Kidney (tissue), 14 donors: Measurements from ENCODE around the gene PHF11. TPM values are rescaled to one million over a fixed set of nuclear protein-coding genes. Genes with fewer than 3 reads are reported as not detected.

Experiments
- DNase-seq, 5 donors: peaks; one replicate each; pipeline ENCODE4 v3.0.0-alpha.2; 2013 to 2020
- FAIRE-seq: peaks from 2 replicates; lab custom pipeline; 2012; peaks lifted over from hg19 to GRCh38; lab: Jason Lieb, UNC
- H3K27ac ChIP-seq, 2 donors: one replicate each; pipeline ENCODE4 v1.7.0; 2013; ENCODE audit warnings: low read depth in 2 of 2, low read length in 2 of 2, inconsistent platforms in 1 of 2
- H3K27me3 ChIP-seq: one replicate; pipeline ENCODE4 v1.7.1; 2013; ENCODE audit warnings: low read length, inconsistent platforms; ENCODE audit not compliant: control insufficient read depth, insufficient read depth
- H3K36me3 ChIP-seq, 3 donors: one replicate each; pipeline versions ENCODE4 v1.7.0 to v1.7.1; 2013; ENCODE audit warnings: low read length in 3 of 3, control low read depth in 1 of 3, inconsistent platforms in 1 of 3; ENCODE audit not compliant: insufficient read depth in 3 of 3, control insufficient read depth in 2 of 3
- H3K4me1 ChIP-seq, 3 donors: one replicate each; pipeline versions ENCODE4 v1.7.0 to v1.7.1; 2013; ENCODE audit warnings: low read length in 3 of 3, inconsistent platforms in 1 of 3, low read depth in 1 of 3; ENCODE audit not compliant: control insufficient read depth in 2 of 3, insufficient read depth in 2 of 3
- H3K4me3 ChIP-seq, 3 donors: one replicate each; pipeline versions ENCODE4 v1.7.0 to v1.8.1; 2013; ENCODE audit warnings: low read length in 3 of 3, control low read depth in 1 of 3, inconsistent platforms in 1 of 3
- H3K9ac ChIP-seq, 3 donors: one replicate each; pipeline versions ENCODE4 v1.7.0 to v1.7.1; 2013; ENCODE audit warnings: low read length in 3 of 3, control low read depth in 1 of 3, inconsistent platforms in 1 of 3
- H3K9me3 ChIP-seq, 3 donors: one replicate each; pipeline versions ENCODE4 v1.7.0 to v1.7.1; 2013; ENCODE audit warnings: low read length in 3 of 3, control low read depth in 1 of 3, inconsistent platforms in 1 of 3; ENCODE audit not compliant: control insufficient read depth in 2 of 3, insufficient read depth in 1 of 3
- intact Hi-C: fragments of 100-400 bp; cut with DNase I; formaldehyde crosslinking; loops from one replicate; pipeline ENCODE4 v1.11.1; 2022
- polyA plus RNA-seq: library from polyadenylated mRNA; stranded (reverse); fragments of 350-450 nt; fragmentation: Illumina TruSeq; extraction: RNeasy Lipid Tissue Mini Kit (QIAGEN cat#74804); gene quantifications from one replicate; pipeline ENCODE4 v1.2.3, GENCODE V29; 2014; ENCODE audit warnings: low read depth, low replicate concordance; ENCODE audit not compliant: insufficient read depth
- total RNA-seq: library from RNA; stranded (reverse); fragmentation: NEBNext Ultra II Directional; extraction: Animal tissue kit (Norgen Biotek cat#: 25700); gene quantifications from one replicate; pipeline ENCODE4 v1.2.1, GENCODE V29; 2021
- TF ChIP-seq, protein P1 (sequence below): IDR thresholded peaks from 3 replicates; pipeline ENCODE4 v1.5.1; 2012; ENCODE audit warnings: mild to moderate bottlenecking, moderate library complexity, borderline replicate concordance; ENCODE audit not compliant: insufficient read depth; ENCODE audit errors: extremely low read depth
- donor health status: control.
- donor health status: control.
- donor health status: control.
- donor health status: control.
- donor health status: control.
- donor health status: DM: yes; HTN: yes; CAD: no.
- donor health status: Normal renal cell carcinoma (clear cell type).

The PHF11 gene
- total and polyA plus RNA-seq, 2 donors from 2014 or later, result 50.3 to 57.0 TPM

DNA sequence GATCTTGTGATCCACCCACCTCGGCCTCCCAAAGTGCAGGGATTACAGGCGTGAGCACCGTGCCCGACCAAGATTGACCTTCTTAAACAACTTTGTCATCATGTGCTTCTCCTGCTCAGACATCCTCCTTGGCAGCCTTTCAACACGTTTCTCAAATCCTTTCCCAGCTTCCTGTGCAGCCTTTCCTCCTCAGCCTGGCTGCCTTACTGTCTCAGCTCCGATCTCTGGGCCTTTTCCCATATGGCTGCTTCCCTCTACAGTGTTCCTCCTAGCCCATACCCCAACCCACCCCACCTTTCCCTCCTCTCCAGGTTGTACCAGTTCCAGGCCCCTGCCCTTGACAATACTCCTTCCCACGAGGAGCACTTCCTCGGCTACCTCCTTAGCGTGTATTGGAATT is 7.2 kb downstream of the PHF11 start:
- no peaks in the 10 kb centered on the region for H3K27me3 ChIP-seq
- H3K9me3 ChIP-seq, result no peaks in the 10 kb centered on the region
- DNase-seq (no peak), FAIRE-seq (no peak)
- H3K36me3 ChIP-seq, result peaks cover 0 to 2% (median 0%) of the 10 kb centered on the region in 3 donors
- TF ChIP-seq, protein P1, sequence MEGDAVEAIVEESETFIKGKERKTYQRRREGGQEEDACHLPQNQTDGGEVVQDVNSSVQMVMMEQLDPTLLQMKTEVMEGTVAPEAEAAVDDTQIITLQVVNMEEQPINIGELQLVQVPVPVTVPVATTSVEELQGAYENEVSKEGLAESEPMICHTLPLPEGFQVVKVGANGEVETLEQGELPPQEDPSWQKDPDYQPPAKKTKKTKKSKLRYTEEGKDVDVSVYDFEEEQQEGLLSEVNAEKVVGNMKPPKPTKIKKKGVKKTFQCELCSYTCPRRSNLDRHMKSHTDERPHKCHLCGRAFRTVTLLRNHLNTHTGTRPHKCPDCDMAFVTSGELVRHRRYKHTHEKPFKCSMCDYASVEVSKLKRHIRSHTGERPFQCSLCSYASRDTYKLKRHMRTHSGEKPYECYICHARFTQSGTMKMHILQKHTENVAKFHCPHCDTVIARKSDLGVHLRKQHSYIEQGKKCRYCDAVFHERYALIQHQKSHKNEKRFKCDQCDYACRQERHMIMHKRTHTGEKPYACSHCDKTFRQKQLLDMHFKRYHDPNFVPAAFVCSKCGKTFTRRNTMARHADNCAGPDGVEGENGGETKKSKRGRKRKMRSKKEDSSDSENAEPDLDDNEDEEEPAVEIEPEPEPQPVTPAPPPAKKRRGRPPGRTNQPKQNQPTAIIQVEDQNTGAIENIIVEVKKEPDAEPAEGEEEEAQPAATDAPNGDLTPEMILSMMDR, result no peak
- no peak overlapping the region for H3K27ac ChIP-seq
- H3K4me1 ChIP-seq, result no peaks in the 10 kb centered on the region
- intact Hi-C loops, result no loop called here
- H3K4me3 ChIP-seq, result no peak overlapping the region
- no peak overlapping the region for H3K9ac ChIP-seq

DNA sequence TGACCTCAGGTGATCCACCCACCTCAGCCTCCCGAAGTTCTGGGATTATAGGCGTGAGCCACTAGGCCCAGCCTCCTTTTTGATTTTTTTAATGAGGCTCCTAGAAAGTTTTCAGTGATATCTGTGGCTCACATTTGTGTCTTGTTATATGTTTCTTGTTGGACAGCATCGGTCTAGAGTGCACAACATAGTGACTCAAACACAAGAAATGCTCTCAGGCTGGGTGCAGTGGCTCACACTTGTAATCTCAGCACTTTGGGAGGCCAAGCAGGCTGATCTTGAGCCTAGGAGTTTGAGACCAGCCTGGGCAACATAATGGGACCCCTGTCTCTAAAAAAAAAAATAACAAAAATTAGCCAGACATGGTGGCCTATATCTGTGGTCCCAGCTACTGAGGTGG is 8.2 kb downstream of the PHF11 start:
- TF ChIP-seq, protein P1, result no peak
- no peak overlapping the region for H3K4me3 ChIP-seq
- H3K27ac ChIP-seq, result no peak overlapping the region
- no peaks in the 10 kb centered on the region for H3K27me3 ChIP-seq
- DNase-seq, result no peak
- peaks cover 0 to 2% (median 0%) of the 10 kb centered on the region in 3 donors for H3K36me3 ChIP-seq
- no peaks in the 10 kb centered on the region for H3K9me3 ChIP-seq
- no peak for FAIRE-seq
- no peak overlapping the region for H3K9ac ChIP-seq
- intact Hi-C loops, result no loop called here
- H3K4me1 ChIP-seq, result no peaks in the 10 kb centered on the region

DNA sequence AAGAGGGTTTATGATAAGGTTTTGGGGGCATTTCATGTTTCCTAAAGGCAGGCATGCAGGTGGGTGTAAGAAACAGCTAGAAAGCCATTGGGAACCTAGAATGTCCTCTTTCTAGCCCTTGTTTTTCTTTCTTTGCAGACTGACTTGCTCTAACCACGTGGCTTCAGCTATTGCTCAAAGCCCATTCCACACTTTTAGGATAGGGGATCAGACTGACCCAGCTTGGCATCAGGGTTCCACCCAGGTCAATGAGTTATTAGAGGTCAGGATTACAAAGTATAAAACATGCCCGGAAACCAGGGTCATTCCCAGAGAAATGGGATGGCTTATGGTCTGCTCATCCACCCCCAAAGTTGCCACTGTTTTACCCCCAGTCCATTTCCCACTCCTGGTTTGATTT is 16.8 kb downstream of the PHF11 start:
- intact Hi-C loops, result no loop called here
- FAIRE-seq (no peak), DNase-seq (no peak)
- Histone ChIP-seq H3K27me3 (no peaks in the 10 kb centered on the region), H3K4me3 (no peak overlapping the region), H3K9ac (no peak overlapping the region), H3K27ac (no peak overlapping the region), H3K36me3 (peaks cover 0 to 13% (median 9%) of the 10 kb centered on the region in 3 donors), H3K4me1 (no peaks in the 10 kb centered on the region), H3K9me3 (no peaks in the 10 kb centered on the region)
- TF ChIP-seq, protein P1, result no peak

DNA sequence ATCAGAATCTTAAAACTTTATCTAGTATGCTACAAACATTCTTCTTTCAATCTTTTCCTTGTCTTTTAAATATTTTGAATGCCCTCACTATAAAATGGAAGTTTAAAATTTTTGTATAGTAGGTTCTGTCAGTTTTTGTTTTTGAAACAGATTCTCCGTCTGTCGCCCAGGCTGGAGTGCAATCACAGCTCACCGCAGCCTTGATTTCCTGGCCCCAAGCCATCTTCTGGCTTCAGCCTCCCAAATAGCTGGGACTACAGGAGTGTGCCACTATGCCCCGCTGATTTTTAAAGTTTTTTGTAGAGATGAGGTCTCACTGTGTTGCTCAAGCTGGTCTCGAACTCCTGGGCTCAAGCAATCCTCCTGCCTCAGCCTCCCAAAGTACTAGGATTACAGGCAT is 20.7 kb downstream of the PHF11 start:
- peaks cover under 1 to 17% (median 11%) of the 10 kb centered on the region in 3 donors for H3K36me3 ChIP-seq
- intact Hi-C loops, result no loop called here
- no peak overlapping the region for H3K4me3 ChIP-seq
- no peak overlapping the region for H3K9ac ChIP-seq
- H3K4me1 ChIP-seq, result no peaks in the 10 kb centered on the region
- no peak for DNase-seq
- H3K9me3 ChIP-seq, result no peaks in the 10 kb centered on the region
- FAIRE-seq, result no peak
- no peaks in the 10 kb centered on the region for H3K27me3 ChIP-seq
- TF ChIP-seq, protein P1, result no peak
- H3K27ac ChIP-seq, result no peak overlapping the region
